Epidermal melanocyte (primary cell): ENCODE data around the gene ARHGEF40.

ENCODE experiments used
- DNase-seq: peaks from one replicate; pipeline ENCODE4 v3.0.0; 2011; ENCODE audit warnings: low spot score; ENCODE audit not compliant: insufficient read length

Gene ARHGEF40

GRCh38 chr14:21113369-21113768, 43.3 kb downstream of the ARHGEF40 start:
- DNase-seq = no peak

GRCh38 chr14:21118933-21119332, 48.8 kb downstream of the ARHGEF40 start:
- no peak for DNase-seq

DNA sequence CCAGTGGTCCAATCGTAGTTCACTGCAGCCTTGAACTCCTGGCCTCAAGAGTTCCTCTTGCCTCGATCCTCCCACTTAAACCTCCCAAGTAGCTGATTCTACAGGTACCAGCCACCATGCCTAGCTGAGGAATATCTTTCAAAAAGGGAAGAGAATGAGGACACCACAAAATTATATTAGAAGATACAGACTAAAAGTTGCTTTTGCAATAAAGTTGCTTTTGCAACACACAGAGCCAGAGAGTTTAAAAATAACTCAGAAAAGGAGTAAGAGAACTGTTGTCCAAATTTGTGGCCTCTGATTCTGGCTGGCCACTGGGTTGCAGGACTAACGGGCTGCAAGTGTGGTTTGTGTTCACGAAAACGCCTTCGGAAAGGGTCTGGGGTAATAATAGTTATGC, 50.6 kb downstream of the ARHGEF40 start:
- DNase-seq = no peak

GRCh38 chr14:21121122-21121521, 51.0 kb downstream of the ARHGEF40 start:
- DNase-seq = no peak

DNA sequence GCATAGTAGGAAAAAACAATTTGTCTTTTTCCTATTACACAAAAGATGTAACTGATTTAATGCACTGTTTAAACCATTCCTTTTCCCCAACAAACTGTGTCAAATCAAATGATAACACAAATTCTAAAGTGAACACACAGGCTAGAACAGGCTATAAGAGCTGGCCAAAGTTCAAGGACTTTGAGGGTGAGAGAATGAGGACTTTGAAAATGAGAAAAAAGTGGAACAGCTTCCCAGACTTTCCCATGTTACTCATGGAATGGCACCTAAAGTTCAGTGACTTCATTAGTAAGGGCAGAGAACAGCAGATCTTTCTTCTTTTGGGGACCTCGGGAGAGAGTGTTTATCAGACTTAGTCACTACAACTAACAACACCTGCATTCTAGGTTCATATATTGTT, 53.3 kb downstream of the ARHGEF40 start:
- no peak for DNase-seq

GRCh38 chr14:21133901-21134300, 63.8 kb downstream of the ARHGEF40 start:
- peak; percentile 44 for DNase-seq

- peak; percentile 37 for DNase-seq
Measured at GRCh38 chr14:21136024-21136423, 65.9 kb downstream of the ARHGEF40 start.
